Keratinocyte (primary cell): ENCODE measurements around the gene UNC93A. TPM values are rescaled to one million over a fixed set of nuclear protein-coding genes. Genes with fewer than 3 reads are reported as not detected.

Experiments used
- DNase-seq: peaks from one replicate; pipeline ENCODE4 v3.0.0-alpha.2; 2011; ENCODE audit warnings: low read depth, missing footprints, low spot score
- FAIRE-seq: peaks from 2 replicates; lab custom pipeline; 2011; peaks lifted over from hg19 to GRCh38; lab: Jason Lieb, UNC
- H2AFZ ChIP-seq: 2 replicates; pipeline ENCODE4 v1.6.0; 2012; ENCODE audit warnings: low read length, control low read depth, inconsistent platforms; ENCODE audit not compliant: control insufficient read depth
- H3K27ac ChIP-seq: 2 replicates; pipeline ENCODE4 v1.5.1; 2011; ENCODE audit warnings: low read length; ENCODE audit not compliant: control insufficient read depth, insufficient read depth
- H3K27me3 ChIP-seq: 3 replicates; pipeline ENCODE4 v1.6.0; 2011; ENCODE audit warnings: low read length; ENCODE audit not compliant: control insufficient read depth, insufficient read depth; ENCODE audit errors: extremely low read depth
- H3K36me3 ChIP-seq, 2 experiments: 2 replicates in 1 of 2; 3 replicates in 1 of 2; pipeline ENCODE4 v1.5.1; 2011; ENCODE audit warnings: low read length in 2 of 2, mild to moderate bottlenecking in 1 of 2; ENCODE audit not compliant: control insufficient read depth in 2 of 2, insufficient read depth in 2 of 2; ENCODE audit errors: extremely low read depth in 1 of 2
- H3K4me1 ChIP-seq: 3 replicates; pipeline ENCODE4 v1.5.1; 2011; ENCODE audit warnings: low read length; ENCODE audit not compliant: control insufficient read depth, insufficient read depth; ENCODE audit errors: extremely low read depth
- H3K4me2 ChIP-seq: 3 replicates; pipeline ENCODE4 v1.6.0; 2011; ENCODE audit warnings: low read depth, low read length; ENCODE audit not compliant: control insufficient read depth, insufficient read depth; ENCODE audit errors: extremely low read depth
- H3K4me3 ChIP-seq, 3 experiments: fragments of 200-600 bp in 1 of 3; sonication (generic) in 1 of 3; 2 replicates in 2 of 3; 3 replicates in 1 of 3; pipeline ENCODE4 v1.5.1; 2011 to 2016; ENCODE audit warnings: low read length in 3 of 3, mild to moderate bottlenecking in 3 of 3, control low read depth in 2 of 3, inconsistent platforms in 1 of 3, low read depth in 1 of 3, mixed read lengths in 1 of 3, mixed run types in 1 of 3, moderate library complexity in 1 of 3; ENCODE audit not compliant: control insufficient read depth in 2 of 3, insufficient read depth in 2 of 3; ENCODE audit errors: extremely low read depth in 1 of 3
- H3K79me2 ChIP-seq: 2 replicates; pipeline ENCODE4 v1.6.0; 2012; ENCODE audit warnings: low read length; ENCODE audit not compliant: control insufficient read depth, insufficient read depth
- H3K9ac ChIP-seq: 3 replicates; pipeline ENCODE4 v1.6.0; 2011; ENCODE audit warnings: low read length; ENCODE audit not compliant: control insufficient read depth, insufficient read depth; ENCODE audit errors: extremely low read depth
- H3K9me1 ChIP-seq: 3 replicates; pipeline ENCODE4 v1.6.0; 2011; ENCODE audit warnings: low read length; ENCODE audit not compliant: control insufficient read depth, insufficient read depth; ENCODE audit errors: extremely low read depth
- H3K9me3 ChIP-seq: 2 replicates; pipeline ENCODE4 v1.5.1; 2012; ENCODE audit warnings: low read depth, low read length; ENCODE audit not compliant: control insufficient read depth
- H4K20me1 ChIP-seq: 3 replicates; pipeline ENCODE4 v1.6.0; 2011; ENCODE audit warnings: low read length; ENCODE audit not compliant: control insufficient read depth, insufficient read depth; ENCODE audit errors: extremely low read depth
- CTCF ChIP-seq, 3 experiments: IDR thresholded peaks in 1 of 3; conservative IDR thresholded peaks in 1 of 3; optimal IDR thresholded peaks in 1 of 3; 2 replicates in 2 of 3; 3 replicates in 1 of 3; pipeline versions ENCODE3 to v1.5.1; 2011; ENCODE audit warnings: low read length in 3 of 3, mild to moderate bottlenecking in 3 of 3, moderate library complexity in 2 of 3, control low read depth in 1 of 3, inconsistent platforms in 1 of 3; ENCODE audit not compliant: insufficient read depth in 2 of 3; ENCODE audit errors: extremely low read depth in 1 of 3
- EZH2 ChIP-seq: IDR thresholded peaks from one replicate; pipeline ENCODE4 v1.6.1; 2012; ENCODE audit warnings: inconsistent platforms, mild to moderate bottlenecking, low read length, moderate library complexity
- dilution Hi-C: fragments of 300-500 bp; cut with MboI; formaldehyde crosslinking; loops from one replicate; pipeline ENCODE4 v1.7.0; 2020; ENCODE audit warnings: low sequenced_read_pairs; ENCODE audit not compliant: extremely low pct_ligation_motif_present
- polyA plus RNA-seq, 5 experiments: library from polyadenylated mRNA; depleted of rRNA in 3 of 5; stranded (reverse) in 3 of 5; stranded (forward) in 1 of 5; unstranded in 1 of 5; fragments of >200 nt; gene quantifications; 1 replicate in 1 of 5; 2 replicates in 3 of 5; 3 replicates in 1 of 5; pipeline versions ENCODE4 v1.2.1 to v1.2.3, GENCODE V29; 2011 to 2012; ENCODE audit warnings: missing spikeins in 2 of 5, low read depth in 1 of 5, low replicate concordance in 1 of 5

The UNC93A gene
- polyA plus RNA-seq, 1 donor (not counting 4 experiments of a cell fraction or from before 2014, with no cell fraction given), result not detected

- no peaks in the 10 kb centered on the region for H3K4me1 ChIP-seq
- no peaks in the 10 kb centered on the region for H3K27me3 ChIP-seq
- no peak overlapping the region for H3K9ac ChIP-seq
- H2AFZ ChIP-seq, result no peak overlapping the region
- no peaks in the 10 kb centered on the region for H3K79me2 ChIP-seq
- H3K27ac ChIP-seq, result no peak overlapping the region
- DNase-seq, result no peak
- H3K36me3 ChIP-seq, result no peaks in the 10 kb centered on the region
- FAIRE-seq, result no peak
- H3K4me2 ChIP-seq, result no peak overlapping the region
- dilution Hi-C loops, result no loop called here
- no peaks in the 10 kb centered on the region for H3K9me3 ChIP-seq
- H3K9me1 ChIP-seq, result no peaks in the 10 kb centered on the region
- no peaks in the 10 kb centered on the region for H4K20me1 ChIP-seq
- TF ChIP-seq CTCF (optimal IDR thresholded peaks at IDR 0.05 in 1 of 3, IDR thresholded peaks at IDR 0.05 in 1 of 3, conservative IDR thresholded peaks at IDR 0.05 in 1 of 3; ENCODE audit: extremely low read depth in 1 of 3, insufficient read depth in 2 of 3, low read length in 3 of 3), result no peak
- no peak for TF ChIP-seq EZH2
- no peak overlapping the region for H3K4me3 ChIP-seq
Observed at GRCh38 chr6:167296293-167296690, 5.2 kb downstream of the UNC93A start.

GRCh38 chr6:167296902-167297301 is 5.8 kb downstream of the UNC93A start:
- TF ChIP-seq CTCF (optimal IDR thresholded peaks at IDR 0.05 in 1 of 3, IDR thresholded peaks at IDR 0.05 in 1 of 3, conservative IDR thresholded peaks at IDR 0.05 in 1 of 3; ENCODE audit: extremely low read depth in 1 of 3, insufficient read depth in 2 of 3, low read length in 3 of 3) (no peak), EZH2 (no peak)
- DNase-seq (no peak), FAIRE-seq (no peak)
- Histone ChIP-seq H3K79me2 (no peaks in the 10 kb centered on the region), H3K9me1 (no peaks in the 10 kb centered on the region), H3K27ac (no peak overlapping the region), H3K4me3 (no peak overlapping the region), H3K27me3 (no peaks in the 10 kb centered on the region), H3K36me3 (no peaks in the 10 kb centered on the region), H3K4me1 (no peaks in the 10 kb centered on the region), H3K9me3 (no peaks in the 10 kb centered on the region), H3K9ac (no peak overlapping the region), H4K20me1 (no peaks in the 10 kb centered on the region), H3K4me2 (no peak overlapping the region), H2AFZ (no peak overlapping the region)
- dilution Hi-C loops, result no loop called here
